COLO829 (cell line): ENCODE results near the gene NUMBL.
"Not testable (repeated sequence)": the region's sequence is repeated elsewhere in the genome, so short reads cannot be mapped to it uniquely, and the experiment has no call there.

Experiments
- DNase-seq: peaks from one replicate; pipeline ENCODE4 v3.0.0; 2012; ENCODE audit warnings: low spot score

Gene NUMBL

GRCh38 chr19:40690050-40690692 lies at the start of gene NUMBL:
Gene NUMBL, minus strand, starts transcription at chr19:40690651. Its CDS starts 168 bp downstream, at chr19:40690483.
- DNase-seq, result no peak

- DNase-seq, result no peak
These were observed 48.8 kb upstream of the NUMBL start for GRCh38 chr19:40739030-40739839.

- DNase-seq, result no peak
These were observed 46.7 kb upstream of the NUMBL start for GRCh38 chr19:40737102-40737644.

- DNase-seq, result no peak
These were observed 46.2 kb upstream of the NUMBL start for GRCh38 chr19:40736661-40737060.

- DNase-seq, result no peak
These were observed 44.7 kb upstream of the NUMBL start for GRCh38 chr19:40735013-40735771.

GRCh38 chr19:40733149-40733548 lies 42.7 kb upstream of the NUMBL start:
- DNase-seq, result no peak

GRCh38 chr19:40732304-40732703 lies 41.9 kb upstream of the NUMBL start:
- DNase-seq, result not testable (repeated sequence)

- DNase-seq, result not testable (repeated sequence)
These were observed 39.6 kb upstream of the NUMBL start for GRCh38 chr19:40730065-40730464.

- DNase-seq, result no peak
These were observed 35.8 kb upstream of the NUMBL start for GRCh38 chr19:40726279-40726678.

- DNase-seq, result no peak
These were observed 34.4 kb upstream of the NUMBL start for GRCh38 chr19:40724855-40725254.

GRCh38 chr19:40724315-40724714 lies 33.9 kb upstream of the NUMBL start:
- DNase-seq, result no peak

- no peak for DNase-seq
These were observed 33.3 kb upstream of the NUMBL start for GRCh38 chr19:40723661-40724254.

GRCh38 chr19:40721936-40722661 lies 31.6 kb upstream of the NUMBL start:
- DNase-seq, result no peak

- no peak for DNase-seq
These were observed 30.7 kb upstream of the NUMBL start for GRCh38 chr19:40721140-40721486.

GRCh38 chr19:40719414-40719894 lies 29.0 kb upstream of the NUMBL start:
- no peak for DNase-seq

GRCh38 chr19:40718774-40719391 lies 28.4 kb upstream of the NUMBL start:
- DNase-seq, result no peak

GRCh38 chr19:40717880-40718773 lies 27.7 kb upstream of the NUMBL start:
- no peak for DNase-seq

- DNase-seq, result no peak
These were observed 27.0 kb upstream of the NUMBL start for GRCh38 chr19:40717325-40717879.
